ENCODE measurements around the gene ZHX3. TPM values are rescaled to one million over a fixed set of nuclear protein-coding genes. Genes with fewer than 3 reads are reported as not detected.

ZHX3 gene
- total RNA-seq, 3 donors from 2014 or later (not counting 1 experiment from before 2014, with no cell fraction given), result 9.0 to 11.8 (median 10.3) TPM

GRCh38 chr20:41348430-41349172 lies 31.1 kb upstream of the ZHX3 start:
- peaks cover 0 to 4% of the 10 kb centered on the region in 2 donors for H3K27me3 Mint-ChIP-seq (ENCODE audit: low read depth in 2 of 2)
- ATAC-seq, result no peak
- no peak for DNase-seq
- intact Hi-C loops (cut with micrococcal nuclease), result no loop called here
- H3K4me1 ChIP-seq (ENCODE audit: control insufficient read depth, insufficient read depth, low read length), result no peaks in the 10 kb centered on the region
- no peak for TF ChIP-seq CTCF (IDR thresholded peaks at IDR 0.05)
- no peak overlapping the region for H3K4me3 Mint-ChIP-seq
- peaks cover 0 to 5% of the 10 kb centered on the region in 2 donors for H3K4me1 Mint-ChIP-seq
- no peaks in the 10 kb centered on the region for H3K36me3 ChIP-seq (ENCODE audit: control insufficient read depth, insufficient read depth, low read length)
- no peaks in the 10 kb centered on the region for H3K36me3 Mint-ChIP-seq
- H3K9me3 ChIP-seq (ENCODE audit: control insufficient read depth, insufficient read depth, low read length), result no peaks in the 10 kb centered on the region
- no peak overlapping the region for H3K4me3 ChIP-seq (ENCODE audit: low read length)
- no peak overlapping the region for H3K27ac ChIP-seq (ENCODE audit: low read length)
- no peaks in the 10 kb centered on the region for H3K27me3 ChIP-seq (ENCODE audit: control insufficient read depth, insufficient read depth, low read length)
- no peak overlapping the region for H3K27ac Mint-ChIP-seq
- H3K9me3 Mint-ChIP-seq, result no peaks in the 10 kb centered on the region
- 86% methylated on average over 13 of the region's 13 CpGs for WGBS (ENCODE audit: insufficient coverage)

- no peak for ATAC-seq
- no peaks in the 10 kb centered on the region for H3K36me3 ChIP-seq (ENCODE audit: control insufficient read depth, insufficient read depth, low read length)
- H3K27ac ChIP-seq (ENCODE audit: low read length), result no peak overlapping the region
- DNase-seq, result no peak
- Mint-ChIP-seq H3K4me1 (peaks cover 0 to 5% of the 10 kb centered on the region in 2 donors), H3K27me3 (ENCODE audit: low read depth in 2 of 2) (peaks cover 0 to 4% of the 10 kb centered on the region in 2 donors), H3K36me3 (no peaks in the 10 kb centered on the region), H3K9me3 (no peaks in the 10 kb centered on the region), H3K4me3 (no peak overlapping the region), H3K27ac (no peak overlapping the region)
- no peaks in the 10 kb centered on the region for H3K9me3 ChIP-seq (ENCODE audit: control insufficient read depth, insufficient read depth, low read length)
- H3K4me3 ChIP-seq (ENCODE audit: low read length), result no peak overlapping the region
- intact Hi-C loops (cut with micrococcal nuclease), result no loop called here
- no peak for TF ChIP-seq CTCF (IDR thresholded peaks at IDR 0.05)
- WGBS (ENCODE audit: insufficient coverage), result 88% methylated on average over 13 of the region's 13 CpGs
- H3K4me1 ChIP-seq (ENCODE audit: control insufficient read depth, insufficient read depth, low read length), result no peaks in the 10 kb centered on the region
- H3K27me3 ChIP-seq (ENCODE audit: control insufficient read depth, insufficient read depth, low read length), result no peaks in the 10 kb centered on the region
Measured at GRCh38 chr20:41347523-41348429, 30.2 kb upstream of the ZHX3 start.

GRCh38 chr20:41345729-41346067 lies 28.2 kb upstream of the ZHX3 start:
- no peak for TF ChIP-seq CTCF (IDR thresholded peaks at IDR 0.05)
- intact Hi-C loops (cut with micrococcal nuclease), result no loop called here
- no peaks in the 10 kb centered on the region for H3K9me3 ChIP-seq (ENCODE audit: control insufficient read depth, insufficient read depth, low read length)

More at GRCh38 chr20:41345729-41346067, 28.2 kb upstream of the ZHX3 start:
- Histone ChIP-seq H3K27ac (ENCODE audit: low read length) (no peak overlapping the region), H3K4me3 (ENCODE audit: low read length) (no peak overlapping the region), H3K36me3 (ENCODE audit: control insufficient read depth, insufficient read depth, low read length) (no peaks in the 10 kb centered on the region), H3K27me3 (ENCODE audit: control insufficient read depth, insufficient read depth, low read length) (no peaks in the 10 kb centered on the region), H3K4me1 (ENCODE audit: control insufficient read depth, insufficient read depth, low read length) (peaks cover 2% of the 10 kb centered on the region)
- no peaks in the 10 kb centered on the region for H3K9me3 Mint-ChIP-seq
- peaks cover 0 to 5% of the 10 kb centered on the region in 2 donors for H3K4me1 Mint-ChIP-seq
- no peak overlapping the region for H3K27ac Mint-ChIP-seq
- H3K36me3 Mint-ChIP-seq, result no peaks in the 10 kb centered on the region
- DNase-seq, result no peak
- ATAC-seq, result no peak
- H3K27me3 Mint-ChIP-seq (ENCODE audit: low read depth in 2 of 2), result peaks cover 0 to 4% of the 10 kb centered on the region in 2 donors
- no peak overlapping the region for H3K4me3 Mint-ChIP-seq
- 91% methylated on average over 17 of the region's 17 CpGs for WGBS (ENCODE audit: insufficient coverage)
